ENCODE data around the gene MAGI2. TPM values are rescaled to one million over a fixed set of nuclear protein-coding genes. Genes with fewer than 3 reads are reported as not detected.
A peak's percentile ranks its signal among the peaks of the same experiment; 100 is the strongest.

Gene MAGI2
- total and polyA plus RNA-seq, 2 donors (not counting 3 experiments of a cell fraction or from before 2014, with no cell fraction given): 0.28 to 6.0 TPM

- no peaks in the 10 kb centered on the region for H3K9me3 ChIP-seq (replicated peaks; ENCODE audit: control insufficient read depth, insufficient read depth, low read length)
- FAIRE-seq (peak; percentile 98), DNase-seq (ENCODE audit: low read depth, low spot score) (peak; percentile 80)
- H3K4me3 ChIP-seq (replicated peaks in 1 of 3; ENCODE audit: insufficient read depth in 1 of 3, low read depth in 1 of 3, low read length in 3 of 3): peak overlapping the region in 2 of 3 experiments; percentile 33 to 41
- intact Hi-C loops (cut with micrococcal nuclease): loop anchor here (1.0 to 10.0 kb wide), 6 partner anchors 20 to 1254 kb away; no protein-coding TSS in a partner anchor
- ChIA-PET CTCF (interaction anchor here (0.7 to 3.8 kb wide), 24 partner anchors 12 to 1278 kb away, joined by 3 to 112 read pairs (median 3); no protein-coding TSS in a partner anchor), POLR2A (no interaction called here)
- H2AFZ ChIP-seq (ENCODE audit: low read depth, low read length): peak overlapping the region; percentile 93
- no peaks in the 10 kb centered on the region for H3K9me1 ChIP-seq (replicated peaks; ENCODE audit: control insufficient read depth, extremely low read depth, insufficient read depth, low read length)
- peak overlapping the region; percentile 28 for H3K27ac ChIP-seq (ENCODE audit: insufficient read depth, low read depth, low read length)
- H3K4me1 ChIP-seq (ENCODE audit: control insufficient read depth, extremely low read depth, insufficient read depth, low read length): peaks cover 11% of the 10 kb centered on the region
- peaks cover 9 to 15% of the 10 kb centered on the region in 2 experiments for H3K27me3 ChIP-seq (ENCODE audit: control insufficient read depth in 2 of 2, insufficient read depth in 2 of 2, low read length in 2 of 2)
- TSS peak; percentile 47 for BruUV-seq (replicated peaks)
- no peaks in the 10 kb centered on the region for H3K79me2 ChIP-seq (ENCODE audit: control insufficient read depth, insufficient read depth, low read length)
- H3K36me3 ChIP-seq (ENCODE audit: control insufficient read depth in 2 of 2, extremely low read depth in 1 of 2, insufficient read depth in 2 of 2, low read length in 2 of 2): no peaks in the 10 kb centered on the region
- dilution Hi-C loops (cut with MboI; ENCODE audit: extremely low pct_ligation_motif_present, low sequenced_read_pairs): no loop called here
- H4K20me1 ChIP-seq (replicated peaks; ENCODE audit: control insufficient read depth, extremely low read depth, insufficient read depth, low read length): no peaks in the 10 kb centered on the region
- H3K9ac ChIP-seq (replicated peaks; ENCODE audit: extremely low read depth, insufficient read depth, low read length): peak overlapping the region; percentile 19
- H3K4me2 ChIP-seq (ENCODE audit: insufficient read depth, low read length): peak overlapping the region; percentile 63
- TF ChIP-seq POLR2AphosphoS5 (IDR thresholded peaks at IDR 0.05; ENCODE audit: insufficient read depth, low read depth, low read length): no peak
- TF ChIP-seq CTCF (IDR thresholded peaks at IDR 0.05; ENCODE audit: extremely low read depth in 1 of 2, insufficient read depth in 1 of 2, low read depth in 1 of 2, low read length in 2 of 2): peak; percentile 57 to 65
These were observed 1433.2 kb downstream of the MAGI2 start for GRCh38 chr7:78020136-78020873.
